Measurements from ENCODE around the gene LIG4.
"Not testable (repeated sequence)": the region's sequence is repeated elsewhere in the genome, so short reads cannot be mapped to it uniquely, and the experiment has no call there.

LIG4 gene

GRCh38 chr13:108215436-108215835 lies at the start of gene LIG4:
Gene LIG4 (minus strand): TSS chr13:108215536. CDS start chr13:108211268, 4,268 bp downstream.
- intact Hi-C loops (cut with DNase I), result no loop called here
- peak; percentile 82 to 99 (median 90) for DNase-seq

GRCh38 chr13:108263621-108264355 lies 48.5 kb upstream of the LIG4 start:
- intact Hi-C loops (cut with DNase I), result no loop called here
- DNase-seq, result no peak

GRCh38 chr13:108257248-108257647 lies 41.9 kb upstream of the LIG4 start:
- no peak for DNase-seq
- intact Hi-C loops (cut with DNase I), result no loop called here

- no peak for DNase-seq
- intact Hi-C loops (cut with DNase I), result no loop called here
These were observed 33.8 kb upstream of the LIG4 start for GRCh38 chr13:108249150-108249549.

- DNase-seq, result no peak
- intact Hi-C loops (cut with DNase I), result no loop called here
These were observed 15.0 kb upstream of the LIG4 start for GRCh38 chr13:108230377-108230776.

GRCh38 chr13:108227651-108228272 lies 12.4 kb upstream of the LIG4 start:
- DNase-seq, result no peak
- intact Hi-C loops (cut with DNase I), result loop anchor here (5.0 kb wide), 1 partner anchor 670 kb away; no protein-coding TSS in a partner anchor

- intact Hi-C loops (cut with DNase I), result loop anchor here (5.0 kb wide), 1 partner anchor 671 kb away; no protein-coding TSS in a partner anchor
- DNase-seq, result no peak
These were observed 10.8 kb upstream of the LIG4 start for GRCh38 chr13:108226184-108226583.

GRCh38 chr13:108225440-108225839 lies 10.1 kb upstream of the LIG4 start:
- no peak for DNase-seq
- intact Hi-C loops (cut with DNase I), result loop anchor here (5.0 kb wide), 1 partner anchor 672 kb away; no protein-coding TSS in a partner anchor

GRCh38 chr13:108223687-108224503 lies 8.6 kb upstream of the LIG4 start:
- intact Hi-C loops (cut with DNase I), result no loop called here

GRCh38 chr13:108220041-108220440 lies 4.7 kb upstream of the LIG4 start:
- intact Hi-C loops (cut with DNase I), result no loop called here
- no peak for DNase-seq

More at GRCh38 chr13:108223687-108224503, 8.6 kb upstream of the LIG4 start:
- DNase-seq, result no peak

GRCh38 chr13:108218044-108218974 lies 3.0 kb upstream of the LIG4 start, which contains the start of gene ABHD13:
Gene ABHD13 (plus strand): TSS chr13:108218392. CDS start chr13:108229219, 10,827 bp downstream.
- intact Hi-C loops (cut with DNase I), result no loop called here
- peak; percentile 80 to 98 (median 86) for DNase-seq

GRCh38 chr13:108217307-108218043 lies 2.1 kb upstream of the LIG4 start:
- peak in 1 of 10 donors; percentile 48 for DNase-seq
- intact Hi-C loops (cut with DNase I), result not testable (repeated sequence)

- peak in 5 of 10 donors; percentile 16 to 84 (median 60) for DNase-seq
- intact Hi-C loops (cut with DNase I), result no loop called here
These were observed 680 bp downstream of the LIG4 start for GRCh38 chr13:108214441-108215271.

- DNase-seq, result no peak
- intact Hi-C loops (cut with DNase I), result no loop called here
These were observed 1.4 kb downstream of the LIG4 start for GRCh38 chr13:108213946-108214345.

- intact Hi-C loops (cut with DNase I), result no loop called here
These were observed 2.5 kb downstream of the LIG4 start for GRCh38 chr13:108212886-108213285.

GRCh38 chr13:108210551-108210950 lies 4.8 kb downstream of the LIG4 start:
- DNase-seq, result no peak
- intact Hi-C loops (cut with DNase I), result no loop called here

More at GRCh38 chr13:108212886-108213285, 2.5 kb downstream of the LIG4 start:
- DNase-seq, result no peak

GRCh38 chr13:108200781-108201398 lies 14.4 kb downstream of the LIG4 start:
- no peak for DNase-seq
- intact Hi-C loops (cut with DNase I), result no loop called here

GRCh38 chr13:108195861-108196260 lies 19.5 kb downstream of the LIG4 start:
- intact Hi-C loops (cut with DNase I), result no loop called here
- peak in 1 of 10 donors; percentile 77 for DNase-seq
